Measurements from ENCODE around the gene HOXD13.

The HOXD13 gene

GRCh38 chr2:176095421-176095820 is 2.9 kb downstream of the HOXD13 start:
- DNase-seq, result no peak

- DNase-seq, result no peak
Measured at GRCh38 chr2:176096243-176096985, 3.9 kb downstream of the HOXD13 start.

GRCh38 chr2:176096986-176097819 is 4.7 kb downstream of the HOXD13 start:
- DNase-seq, result no peak

GRCh38 chr2:176097820-176098365 is 5.4 kb downstream of the HOXD13 start:
- no peak for DNase-seq

GRCh38 chr2:176098366-176099158 is 6.0 kb downstream of the HOXD13 start:
- no peak for DNase-seq

- no peak for DNase-seq
Measured at GRCh38 chr2:176099159-176099727, 6.7 kb downstream of the HOXD13 start.

GRCh38 chr2:176099728-176100546 is 7.4 kb downstream of the HOXD13 start, which contains the start of gene HOXD12:
TSS of gene HOXD12 (plus strand) at chr2:176099795. CDS start at chr2:176099802, 7 bp downstream.
- DNase-seq, result no peak

- DNase-seq, result no peak
Measured at GRCh38 chr2:176100547-176101140, 8.1 kb downstream of the HOXD13 start.

- no peak for DNase-seq
Measured at GRCh38 chr2:176101216-176101830, 8.8 kb downstream of the HOXD13 start.

- DNase-seq, result no peak
Measured at GRCh38 chr2:176101842-176102241, 9.3 kb downstream of the HOXD13 start.

GRCh38 chr2:176102309-176102866 is 9.9 kb downstream of the HOXD13 start:
- no peak for DNase-seq

- no peak for DNase-seq
Measured at GRCh38 chr2:176103194-176103593, 10.7 kb downstream of the HOXD13 start.

GRCh38 chr2:176103742-176104315 is 11.3 kb downstream of the HOXD13 start:
- DNase-seq, result no peak

GRCh38 chr2:176104316-176105077 is 12.0 kb downstream of the HOXD13 start:
- no peak for DNase-seq

- no peak for DNase-seq
Measured at GRCh38 chr2:176105078-176105729, 12.7 kb downstream of the HOXD13 start.

GRCh38 chr2:176105730-176106580 is 13.4 kb downstream of the HOXD13 start:
- no peak for DNase-seq
